Measurements from ENCODE around the gene ASRGL1.

- no peak for TF ChIP-seq CTCF (conservative IDR thresholded peaks at IDR 0.05; ENCODE audit: low read depth, low read length)
- no peak for TF ChIP-seq EZH2 (IDR thresholded peaks at IDR 0.05; ENCODE audit: low read length, unreplicated experiment)
- no peak for TF ChIP-seq EZH2phosphoT487 (IDR thresholded peaks at IDR 0.05; ENCODE audit: borderline replicate concordance, low read length)
Observed at GRCh38 chr11:62411524-62411923, 74.3 kb downstream of the ASRGL1 start.

All from PC-3 (cell line).